GM18870 (cell line): ENCODE measurements around the gene MYO1C.
"Not testable (repeated sequence)": the region's sequence is repeated elsewhere in the genome, so short reads cannot be mapped to it uniquely, and the experiment has no call there.

Experiments
- ATAC-seq: cut with Tn5 transposase; IDR thresholded peaks from one replicate; pipeline ENCODE4 v1.9.1; 2021; ENCODE audit warnings: moderate library complexity; ENCODE audit not compliant: unreplicated experiment

Gene MYO1C

GRCh38 chr17:1509290-1509881 lies 16.9 kb upstream of the MYO1C start:
- ATAC-seq: no peak

GRCh38 chr17:1508709-1509108 lies 16.2 kb upstream of the MYO1C start:
- ATAC-seq: not testable (repeated sequence)

- no peak for ATAC-seq
These were observed 14.3 kb upstream of the MYO1C start for GRCh38 chr17:1506649-1507267.

GRCh38 chr17:1505586-1505985 lies 13.1 kb upstream of the MYO1C start:
- no peak for ATAC-seq

GRCh38 chr17:1504866-1505265 lies 12.4 kb upstream of the MYO1C start:
- no peak for ATAC-seq

- ATAC-seq: no peak
These were observed 11.2 kb upstream of the MYO1C start for GRCh38 chr17:1503699-1504098.

- no peak for ATAC-seq
These were observed 6.4 kb upstream of the MYO1C start for GRCh38 chr17:1498869-1499268.

GRCh38 chr17:1498233-1498632 lies 5.7 kb upstream of the MYO1C start:
- ATAC-seq: no peak

GRCh38 chr17:1497831-1498230 lies 5.3 kb upstream of the MYO1C start:
- no peak for ATAC-seq

- ATAC-seq: no peak
These were observed 4.4 kb upstream of the MYO1C start for GRCh38 chr17:1496869-1497268.

- ATAC-seq: no peak
These were observed 2.9 kb upstream of the MYO1C start for GRCh38 chr17:1495265-1495989.

- no peak for ATAC-seq
These were observed 2.3 kb upstream of the MYO1C start for GRCh38 chr17:1494736-1495253.

GRCh38 chr17:1494203-1494602 lies 1.7 kb upstream of the MYO1C start:
- ATAC-seq: no peak

GRCh38 chr17:1493291-1493980 lies 950 bp upstream of the MYO1C start:
- no peak for ATAC-seq

GRCh38 chr17:1491443-1492248 lies 840 bp downstream of the MYO1C start:
- ATAC-seq: no peak

GRCh38 chr17:1490643-1491442 lies 1.6 kb downstream of the MYO1C start:
- ATAC-seq: no peak

- ATAC-seq: no peak
These were observed 3.6 kb downstream of the MYO1C start for GRCh38 chr17:1488826-1489270.

- no peak for ATAC-seq
These were observed 4.3 kb downstream of the MYO1C start for GRCh38 chr17:1487939-1488825.
